IMR-90 (cell line): ENCODE results near the gene CPXM1.

Experiments
- CEBPB ChIP-seq: IDR thresholded peaks from 2 replicates; pipeline ENCODE4 v1.6.1; 2012; ENCODE audit warnings: low read depth, low read length, improper control_type of control experiment
- MAFK ChIP-seq: IDR thresholded peaks from 2 replicates; pipeline ENCODE4 v1.6.1; 2012; ENCODE audit warnings: low read depth, low read length, improper control_type of control experiment
- MAZ ChIP-seq: IDR thresholded peaks from 2 replicates; pipeline ENCODE4 v1.6.1; 2012; ENCODE audit warnings: low read depth, mild to moderate bottlenecking, low read length, improper control_type of control experiment, moderate library complexity, borderline replicate concordance
- MXI1 ChIP-seq: IDR thresholded peaks from 2 replicates; pipeline ENCODE4 v1.6.1; 2012; ENCODE audit warnings: low read depth, mild to moderate bottlenecking, low read length, moderate library complexity, borderline replicate concordance
- POLR2A ChIP-seq: IDR thresholded peaks from 2 replicates; pipeline ENCODE4 v1.6.1; 2012; ENCODE audit warnings: mild to moderate bottlenecking, low read depth, low read length
- RAD21 ChIP-seq: IDR thresholded peaks from 2 replicates; pipeline ENCODE4 v1.6.1; 2012; ENCODE audit warnings: low read length, improper control_type of control experiment
- RFX5 ChIP-seq: IDR thresholded peaks from 2 replicates; pipeline ENCODE4 v1.8.0; 2012; ENCODE audit warnings: low read depth, mild to moderate bottlenecking, low read length, moderate library complexity
- SMC3 ChIP-seq: fragments of 150-350 bp; IDR thresholded peaks from 2 replicates; pipeline ENCODE4 v1.6.1; 2016; ENCODE audit warnings: low read depth, mild to moderate bottlenecking, antibody characterized with exemption, low read length, moderate library complexity
- TF ChIP-seq, protein P1 (sequence below): conservative IDR thresholded peaks from 2 replicates; pipeline ENCODE4 v1.5.1; 2012; ENCODE audit warnings: mild to moderate bottlenecking, low read depth, low read length, improper control_type of control experiment

DNA sequence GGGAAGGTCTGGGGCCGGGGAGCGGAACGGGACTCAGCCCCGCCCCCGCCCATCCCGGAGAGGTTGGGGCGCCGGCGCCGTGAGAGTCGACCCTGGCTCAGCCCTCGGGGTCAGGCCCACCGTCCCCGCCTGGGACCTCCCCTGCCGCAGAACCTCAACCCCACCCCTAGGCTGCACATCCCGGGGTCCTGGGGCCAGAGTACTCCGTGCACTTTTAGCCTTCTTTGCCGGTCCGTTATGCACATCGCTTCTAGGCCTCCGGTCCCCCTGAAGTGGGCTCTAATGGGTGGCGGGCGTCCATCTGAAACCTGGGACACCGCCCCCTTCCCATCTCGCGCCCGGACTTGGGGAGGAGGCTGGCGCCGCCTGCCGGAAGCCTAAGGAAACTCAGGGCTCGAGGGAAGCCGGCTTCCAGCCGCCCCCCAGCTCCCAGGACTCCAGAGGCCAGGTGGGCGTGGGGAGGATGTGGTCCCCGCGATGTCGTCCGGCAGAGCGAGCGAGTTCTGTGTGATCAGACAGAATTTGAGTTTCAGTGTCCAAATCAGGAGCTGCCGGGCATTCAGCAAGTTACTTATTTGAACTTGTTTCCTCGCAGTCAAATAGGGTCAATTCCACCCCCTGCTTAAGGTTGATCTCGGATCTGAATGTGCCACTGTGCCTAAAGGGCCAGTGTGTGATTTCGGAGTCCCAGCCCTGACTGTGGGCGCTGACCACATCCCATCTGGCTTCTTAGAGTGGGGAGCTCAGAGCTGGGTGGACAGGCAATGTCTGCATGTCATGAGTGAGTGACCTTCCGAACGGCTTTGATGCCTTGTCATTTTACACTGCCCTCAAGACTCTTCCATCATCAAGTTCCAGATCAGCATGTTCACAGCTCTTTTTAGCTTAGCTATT is 47.6 kb downstream of the CPXM1 start:
- TF ChIP-seq, protein P1, sequence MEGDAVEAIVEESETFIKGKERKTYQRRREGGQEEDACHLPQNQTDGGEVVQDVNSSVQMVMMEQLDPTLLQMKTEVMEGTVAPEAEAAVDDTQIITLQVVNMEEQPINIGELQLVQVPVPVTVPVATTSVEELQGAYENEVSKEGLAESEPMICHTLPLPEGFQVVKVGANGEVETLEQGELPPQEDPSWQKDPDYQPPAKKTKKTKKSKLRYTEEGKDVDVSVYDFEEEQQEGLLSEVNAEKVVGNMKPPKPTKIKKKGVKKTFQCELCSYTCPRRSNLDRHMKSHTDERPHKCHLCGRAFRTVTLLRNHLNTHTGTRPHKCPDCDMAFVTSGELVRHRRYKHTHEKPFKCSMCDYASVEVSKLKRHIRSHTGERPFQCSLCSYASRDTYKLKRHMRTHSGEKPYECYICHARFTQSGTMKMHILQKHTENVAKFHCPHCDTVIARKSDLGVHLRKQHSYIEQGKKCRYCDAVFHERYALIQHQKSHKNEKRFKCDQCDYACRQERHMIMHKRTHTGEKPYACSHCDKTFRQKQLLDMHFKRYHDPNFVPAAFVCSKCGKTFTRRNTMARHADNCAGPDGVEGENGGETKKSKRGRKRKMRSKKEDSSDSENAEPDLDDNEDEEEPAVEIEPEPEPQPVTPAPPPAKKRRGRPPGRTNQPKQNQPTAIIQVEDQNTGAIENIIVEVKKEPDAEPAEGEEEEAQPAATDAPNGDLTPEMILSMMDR, result peak; percentile 68
- TF ChIP-seq MAFK (no peak), RAD21 (peak; percentile 44), RFX5 (no peak), MXI1 (no peak), SMC3 (peak; percentile 42), POLR2A (no peak), CEBPB (no peak), MAZ (no peak)
